ENCODE data around the gene CDS1. TPM values are rescaled to one million over a fixed set of nuclear protein-coding genes. Genes with fewer than 3 reads are reported as not detected.

CDS1 gene
- total RNA-seq, 4 donors from 2014 or later: 18.9 to 32.9 (median 26.9) TPM

- no peaks in the 10 kb centered on the region for H3K27me3 ChIP-seq
- no peak for DNase-seq
- no peak overlapping the region for H3K4me3 ChIP-seq
- H3K9me3 ChIP-seq: no peaks in the 10 kb centered on the region
- peaks cover 0 to 13% (median 0%) of the 10 kb centered on the region in 3 donors for H3K4me1 ChIP-seq
- intact Hi-C loops (cut with DNase I): no loop called here
- WGBS, 2 donors: 78 to 87% methylated on average over 6 to 7 of the region's 7 CpGs
- H3K27ac ChIP-seq: peak overlapping the region in 1 of 4 donors; percentile 22
- peaks cover 0 to 100% (median 0%) of the 10 kb centered on the region in 3 donors for H3K36me3 ChIP-seq
- TF ChIP-seq CTCF (IDR thresholded peaks at IDR 0.05) (no peak), POLR2A (IDR thresholded peaks at IDR 0.05) (no peak)
These were observed 100.3 kb downstream of the CDS1 start for GRCh38 chr4:84683064-84683850.

GRCh38 chr4:84684361-84684760 is 101.4 kb downstream of the CDS1 start:
- TF ChIP-seq CTCF (IDR thresholded peaks at IDR 0.05) (no peak), POLR2A (IDR thresholded peaks at IDR 0.05) (no peak)
- intact Hi-C loops (cut with DNase I): no loop called here
- DNase-seq: no peak
- Histone ChIP-seq H3K27me3 (no peaks in the 10 kb centered on the region), H3K36me3 (peaks cover 0 to 100% (median 0%) of the 10 kb centered on the region in 3 donors), H3K27ac (no peak overlapping the region), H3K4me1 (peaks cover 0 to 13% (median 0%) of the 10 kb centered on the region in 3 donors), H3K4me3 (no peak overlapping the region), H3K9me3 (no peaks in the 10 kb centered on the region)
- 78 to 91% methylated on average over 3 of the region's 3 CpGs for WGBS, 2 donors

- 80 to 90% methylated on average over 1 of the region's 1 CpG for WGBS, 2 donors
- no peaks in the 10 kb centered on the region for H3K9me3 ChIP-seq
- no peaks in the 10 kb centered on the region for H3K27me3 ChIP-seq
- no peak overlapping the region for H3K4me3 ChIP-seq
- DNase-seq: no peak
- H3K27ac ChIP-seq: no peak overlapping the region
- peaks cover 0 to 100% (median 0%) of the 10 kb centered on the region in 3 donors for H3K36me3 ChIP-seq
- TF ChIP-seq CTCF (IDR thresholded peaks at IDR 0.05) (no peak), POLR2A (IDR thresholded peaks at IDR 0.05) (no peak)
- H3K4me1 ChIP-seq: peaks cover 0 to 13% (median 0%) of the 10 kb centered on the region in 3 donors
- intact Hi-C loops (cut with DNase I): no loop called here
These were observed 102.2 kb downstream of the CDS1 start for GRCh38 chr4:84685105-84685504.

GRCh38 chr4:84688605-84689004 is 105.7 kb downstream of the CDS1 start:
- 92 to 98% methylated on average over 5 of the region's 5 CpGs for WGBS, 2 donors
- intact Hi-C loops (cut with DNase I): no loop called here
- no peak overlapping the region for H3K27ac ChIP-seq
- H3K4me1 ChIP-seq: peaks cover 7 to 19% (median 12%) of the 10 kb centered on the region in 3 donors
- no peaks in the 10 kb centered on the region for H3K9me3 ChIP-seq
- H3K27me3 ChIP-seq: no peaks in the 10 kb centered on the region
- no peak for TF ChIP-seq POLR2A (IDR thresholded peaks at IDR 0.05)
- TF ChIP-seq CTCF (IDR thresholded peaks at IDR 0.05): no peak
- H3K4me3 ChIP-seq: no peak overlapping the region
- DNase-seq: no peak
- H3K36me3 ChIP-seq: peaks cover 0 to 97% (median 0%) of the 10 kb centered on the region in 3 donors

- intact Hi-C loops (cut with DNase I): no loop called here
- peaks cover 0 to 97% (median 0%) of the 10 kb centered on the region in 3 donors for H3K36me3 ChIP-seq
These were observed 106.3 kb downstream of the CDS1 start for GRCh38 chr4:84689197-84689596.

More at GRCh38 chr4:84689197-84689596, 106.3 kb downstream of the CDS1 start:
- DNase-seq: no peak
- H3K4me1 ChIP-seq: peaks cover 7 to 19% (median 12%) of the 10 kb centered on the region in 3 donors
- no peak overlapping the region for H3K27ac ChIP-seq
- no peak overlapping the region for H3K4me3 ChIP-seq
- no peak for TF ChIP-seq POLR2A (IDR thresholded peaks at IDR 0.05)
- TF ChIP-seq CTCF (IDR thresholded peaks at IDR 0.05): no peak
- H3K9me3 ChIP-seq: no peaks in the 10 kb centered on the region
- no peaks in the 10 kb centered on the region for H3K27me3 ChIP-seq
